SJSA1 (cell line): ENCODE results near the gene SCYGR2. TPM values are rescaled to one million over a fixed set of nuclear protein-coding genes. Genes with fewer than 3 reads are reported as not detected.

ENCODE experiments used
- total RNA-seq: library from RNA; depleted of rRNA; stranded (reverse); fragments of >200 nt; shearing (Covaris generic); gene quantifications from 2 replicates; pipeline ENCODE4 v1.2.3, GENCODE V29; 2014; rRNA removed

SCYGR2 gene
- total RNA-seq, 1 experiment from 2014 or later, result not detected

Other genes with a start within 250 kb of the SCYGR2 start
- not detected in 2 replicates for gene TM4SF20, start 219.6 kb upstream of the SCYGR2 start, total RNA-seq
- gene SCYGR1, start 210.9 kb upstream of the SCYGR2 start, total RNA-seq, result not detected in 2 replicates
- 40.2 and 122 TPM in 2 replicates for gene AGFG1, start 126.7 kb upstream of the SCYGR2 start, total RNA-seq
- gene SCYGR3, start 15.9 kb downstream of the SCYGR2 start, total RNA-seq, result not detected in 2 replicates
- gene SCYGR4, start 18.6 kb downstream of the SCYGR2 start, total RNA-seq, result not detected in 2 replicates
- not detected in 2 replicates for gene SCYGR5, start 67.9 kb downstream of the SCYGR2 start, total RNA-seq
- not detected in 2 replicates for gene SLC19A3, start 119.1 kb downstream of the SCYGR2 start, total RNA-seq
- not detected in 2 replicates for gene SCYGR6, start 125.9 kb downstream of the SCYGR2 start, total RNA-seq
- not detected in 2 replicates for gene SCYGR7, start 129.4 kb downstream of the SCYGR2 start, total RNA-seq
- gene SCYGR8, start 147.0 kb downstream of the SCYGR2 start, total RNA-seq, result not detected in 2 replicates
- not detected in 2 replicates for gene CCL20, start 214.9 kb downstream of the SCYGR2 start, total RNA-seq